HFFc6 (cell line): ENCODE measurements around the gene OR10G2. TPM values are rescaled to one million over a fixed set of nuclear protein-coding genes. Genes with fewer than 3 reads are reported as not detected.

Experiments used
- DNase-seq: peaks from one replicate; pipeline ENCODE4 v3.0.0-alpha.2; 2018
- H3K27ac Mint-ChIP-seq: 2 replicates; pipeline ENCODE4 v1.8.0; 2020; ENCODE audit warnings: mild to moderate bottlenecking, mixed read lengths
- H3K27me3 Mint-ChIP-seq: 2 replicates; pipeline ENCODE4 v1.8.0; 2021; ENCODE audit warnings: mild to moderate bottlenecking, moderate library complexity, mixed read lengths; ENCODE audit not compliant: insufficient read depth
- H3K36me3 Mint-ChIP-seq: 2 replicates; pipeline ENCODE4 v1.8.0; 2021; ENCODE audit warnings: low read depth, mixed read lengths
- H3K4me1 Mint-ChIP-seq: 2 replicates; pipeline ENCODE4 v1.8.0; 2020; ENCODE audit warnings: low read depth, mixed read lengths
- H3K4me3 Mint-ChIP-seq: 2 replicates; pipeline ENCODE4 v1.8.0; 2020; ENCODE audit warnings: mild to moderate bottlenecking, moderate library complexity, mixed read lengths
- H3K9me3 Mint-ChIP-seq: 2 replicates; pipeline ENCODE4 v1.8.0; 2020; ENCODE audit warnings: mild to moderate bottlenecking, mixed read lengths
- CTCF ChIP-seq: fragments of 200-600 bp; sonication (generic); IDR thresholded peaks from 2 replicates; pipeline ENCODE4 v1.5.0; 2021; ENCODE audit warnings: antibody characterized with exemption, mild to moderate bottlenecking
- total RNA-seq, 6 experiments: library from RNA; stranded (reverse); fragmentation: NEBNext Ultra II Directional; extraction: Animal tissue kit (Norgen Biotek cat#: 25700); gene quantifications; 2 replicates in 1 of 6; 3 replicates in 5 of 6; pipeline ENCODE4 v1.2.3, GENCODE V29; 2021

OR10G2 gene
- total RNA-seq, 6 experiments from 2014 or later = not detected

DNA sequence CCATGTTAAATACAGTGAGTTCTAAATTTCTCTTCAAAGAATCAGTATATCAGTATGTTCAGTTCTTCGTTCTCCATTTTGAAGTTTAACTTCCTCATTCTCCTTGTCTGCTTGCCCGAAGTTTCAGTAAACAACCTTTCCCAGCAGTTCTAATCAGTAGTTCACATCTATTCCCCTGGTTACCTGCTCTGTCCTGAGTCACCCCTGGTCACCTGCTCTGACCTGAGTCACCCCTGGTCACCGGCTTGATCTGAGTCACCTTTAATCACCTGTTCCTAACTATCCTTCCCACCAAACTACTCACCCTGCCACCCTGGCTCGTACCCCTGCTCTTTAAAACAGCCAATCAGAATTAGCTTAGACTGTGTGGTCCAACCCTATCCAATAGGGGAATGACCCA is 45.4 kb downstream of the OR10G2 start:
- Mint-ChIP-seq H3K36me3 (peaks cover 5% of the 10 kb centered on the region; the same call in 1 of the 2 replicates), H3K4me3 (no peak overlapping the region), H3K9me3 (peaks cover 17% of the 10 kb centered on the region), H3K27me3 (peaks cover 2% of the 10 kb centered on the region; the same call in 1 of the 2 replicates), H3K27ac (no peak overlapping the region), H3K4me1 (no peaks in the 10 kb centered on the region)
- TF ChIP-seq CTCF = no peak
- DNase-seq = no peak

Other genes with a start within 250 kb of the OR10G2 start
- 10 to 100 TPM; 63.5 to 78.6 (median 70.9) TPM for gene CHD8, start 178.8 kb downstream of the OR10G2 start, total RNA-seq
- 10 to 100 TPM; 20.2 to 22.9 (median 21.3) TPM for gene RAB2B, start 158.0 kb downstream of the OR10G2 start, total RNA-seq
- gene TOX4, start 157.7 kb downstream of the OR10G2 start, total RNA-seq = 10 to 100 TPM; 79.8 to 96.3 (median 88.5) TPM
- gene METTL3, start 123.6 kb downstream of the OR10G2 start, total RNA-seq = 10 to 100 TPM; 28.8 to 37.5 (median 30.3) TPM
- 1 to 10 TPM in 3 of 6 experiments, under 1 TPM in 3; 0.51 to 2.0 (median 0.99) TPM for gene SALL2, start 108.6 kb downstream of the OR10G2 start, total RNA-seq
- gene OR10G3, start 54.9 kb downstream of the OR10G2 start, total RNA-seq = not detected
- not detected for gene OR4E2, start 18.9 kb upstream of the OR10G2 start, total RNA-seq
- not detected for gene OR4E1, start 38.9 kb upstream of the OR10G2 start, total RNA-seq